Lower leg skin (tissue), 4 donors: ENCODE measurements around the gene PDE3A. TPM values are rescaled to one million over a fixed set of nuclear protein-coding genes. Genes with fewer than 3 reads are reported as not detected.

Experiments used
- DNase-seq, 2 donors: peaks; one replicate each; pipeline ENCODE4 v3.0.0-alpha.2; 2019; ENCODE audit warnings: low spot score in 2 of 2
- H3K4me3 ChIP-seq: fragments of 200-600 bp; sonication (generic); 2 replicates; pipeline ENCODE4 v1.5.1; 2017; ENCODE audit warnings: mild to moderate bottlenecking, low read depth; ENCODE audit not compliant: poor library complexity, severe bottlenecking
- POLR2A ChIP-seq, 2 donors: fragments of 450-650 bp; IDR thresholded peaks; one replicate each; pipeline ENCODE4 v1.6.1; 2016 to 2017; ENCODE audit warnings: antibody characterized with exemption in 2 of 2, mild to moderate bottlenecking in 1 of 2, moderate library complexity in 1 of 2
- WGBS, 2 donors: methylation state at CpG; one replicate each; pipeline ENCODE4 v1.1.5; 2018; 5-methylcytosine and 5-hydroxymethylcytosine counted together
- intact Hi-C: fragments of 100-400 bp; cut with DNase I; formaldehyde crosslinking; loops from one replicate; pipeline ENCODE4 v1.15.0; 2023; ENCODE audit warnings: low total_unique reads
- total RNA-seq, 4 donors: library from RNA; depleted of rRNA; stranded (reverse); fragments of >200 nt; gene quantifications; one replicate each; pipeline ENCODE4 v1.1.0, GENCODE V29; 2016
- TF ChIP-seq, protein P1 (sequence below), 3 donors: fragments of 450-650 bp; IDR thresholded peaks; one replicate each; pipeline ENCODE4 v1.5.1; 2016; ENCODE audit warnings: antibody characterized with exemption in 3 of 3, mild to moderate bottlenecking in 3 of 3, moderate library complexity in 2 of 3

Gene PDE3A
- total RNA-seq, 4 donors from 2014 or later: 1.5 to 3.2 (median 2.7) TPM

DNA sequence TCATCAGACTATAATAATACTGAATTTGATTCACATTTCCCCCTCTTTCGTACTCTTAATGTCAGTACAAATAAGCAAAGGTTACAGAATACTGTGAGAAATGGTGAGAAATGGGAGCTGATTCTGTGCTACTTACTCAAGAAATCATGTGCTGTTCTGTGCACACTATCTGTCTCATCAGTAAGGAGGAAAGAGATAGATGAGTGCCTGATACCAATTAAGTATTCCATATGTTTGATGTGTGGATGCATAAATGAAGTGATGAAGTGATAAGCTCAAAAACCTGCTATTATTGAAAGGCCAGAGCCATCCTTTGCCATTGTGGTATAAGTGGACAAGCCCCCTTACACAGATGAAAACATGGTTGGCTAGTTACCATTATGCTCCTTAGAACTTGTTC lies 127.7 kb downstream of the PDE3A start:
- intact Hi-C loops: no loop called here
- H3K4me3 ChIP-seq: no peak overlapping the region
- TF ChIP-seq, protein P1, sequence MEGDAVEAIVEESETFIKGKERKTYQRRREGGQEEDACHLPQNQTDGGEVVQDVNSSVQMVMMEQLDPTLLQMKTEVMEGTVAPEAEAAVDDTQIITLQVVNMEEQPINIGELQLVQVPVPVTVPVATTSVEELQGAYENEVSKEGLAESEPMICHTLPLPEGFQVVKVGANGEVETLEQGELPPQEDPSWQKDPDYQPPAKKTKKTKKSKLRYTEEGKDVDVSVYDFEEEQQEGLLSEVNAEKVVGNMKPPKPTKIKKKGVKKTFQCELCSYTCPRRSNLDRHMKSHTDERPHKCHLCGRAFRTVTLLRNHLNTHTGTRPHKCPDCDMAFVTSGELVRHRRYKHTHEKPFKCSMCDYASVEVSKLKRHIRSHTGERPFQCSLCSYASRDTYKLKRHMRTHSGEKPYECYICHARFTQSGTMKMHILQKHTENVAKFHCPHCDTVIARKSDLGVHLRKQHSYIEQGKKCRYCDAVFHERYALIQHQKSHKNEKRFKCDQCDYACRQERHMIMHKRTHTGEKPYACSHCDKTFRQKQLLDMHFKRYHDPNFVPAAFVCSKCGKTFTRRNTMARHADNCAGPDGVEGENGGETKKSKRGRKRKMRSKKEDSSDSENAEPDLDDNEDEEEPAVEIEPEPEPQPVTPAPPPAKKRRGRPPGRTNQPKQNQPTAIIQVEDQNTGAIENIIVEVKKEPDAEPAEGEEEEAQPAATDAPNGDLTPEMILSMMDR (IDR thresholded peaks at IDR 0.05): no peak
- no peak for TF ChIP-seq POLR2A (IDR thresholded peaks at IDR 0.05)
- DNase-seq: no peak
- WGBS, 2 donors: 79 to 92% methylated on average over 1 of the region's 1 CpG

DNA sequence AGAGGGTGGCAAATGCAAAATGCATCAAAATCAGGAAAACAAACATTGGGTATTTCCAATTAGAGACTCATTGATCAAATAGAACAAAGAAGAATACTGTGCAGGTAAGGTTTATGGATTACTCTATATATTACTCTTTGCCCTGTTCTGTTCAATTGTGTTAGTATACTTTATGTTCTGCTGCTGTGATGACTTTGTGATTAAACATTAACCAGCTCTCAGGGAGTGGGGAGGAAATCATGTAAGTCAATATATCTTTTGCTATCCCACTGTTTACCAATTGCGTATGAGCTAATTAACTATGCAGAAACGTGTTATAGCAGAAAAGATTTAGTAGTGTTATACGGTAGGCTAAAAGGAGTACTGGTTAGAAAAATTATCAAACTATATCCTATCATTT lies 129.4 kb downstream of the PDE3A start:
- no peak for TF ChIP-seq POLR2A (IDR thresholded peaks at IDR 0.05)
- TF ChIP-seq, protein P1 (IDR thresholded peaks at IDR 0.05): no peak
- intact Hi-C loops: no loop called here
- H3K4me3 ChIP-seq: no peak overlapping the region
- 69 to 78% methylated on average over 3 of the region's 3 CpGs for WGBS, 2 donors
- no peak for DNase-seq

DNA sequence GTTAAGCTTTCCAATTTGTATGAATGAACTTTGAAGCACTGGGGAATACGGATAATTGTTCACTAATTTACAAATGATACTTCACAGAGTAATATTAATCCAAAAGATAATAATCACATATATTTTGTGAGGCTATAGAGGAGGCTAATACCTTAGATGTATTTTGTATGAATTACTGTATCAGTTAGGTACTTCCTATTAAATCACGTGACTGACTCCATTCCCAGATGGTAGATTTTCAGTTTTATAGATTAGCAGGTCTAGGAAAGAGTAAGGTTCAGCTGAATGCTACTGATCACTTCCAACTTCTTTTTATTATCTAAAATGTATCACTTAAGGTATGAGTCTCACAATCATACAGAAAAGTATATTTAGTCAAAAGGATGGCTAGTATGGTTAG lies 133.6 kb downstream of the PDE3A start:
- WGBS, 2 donors: 92 to 94% methylated on average over 2 of the region's 2 CpGs
- no peak for DNase-seq
- no peak overlapping the region for H3K4me3 ChIP-seq
- TF ChIP-seq POLR2A (IDR thresholded peaks at IDR 0.05): no peak
- TF ChIP-seq, protein P1 (IDR thresholded peaks at IDR 0.05): no peak
- intact Hi-C loops: no loop called here

DNA sequence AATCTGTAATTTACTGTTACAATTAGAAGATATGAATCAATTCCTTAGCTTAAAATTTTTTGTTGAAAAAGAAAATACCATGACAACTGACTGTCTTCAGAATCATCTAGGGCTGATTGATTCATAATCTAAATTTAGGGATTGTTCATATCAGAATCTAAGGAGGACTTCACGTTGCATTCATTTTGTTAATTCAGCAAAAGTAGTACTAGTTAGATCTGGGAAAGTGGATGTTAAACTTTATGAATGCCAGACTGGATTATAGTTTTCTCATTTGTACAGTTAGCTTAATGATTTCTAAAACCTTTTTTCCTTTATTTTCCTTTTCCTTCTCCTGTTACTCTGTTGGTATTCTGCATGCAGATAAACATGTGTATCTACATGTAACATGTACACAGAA lies 135.5 kb downstream of the PDE3A start:
- TF ChIP-seq, protein P1 (IDR thresholded peaks at IDR 0.05): no peak
- no peak for TF ChIP-seq POLR2A (IDR thresholded peaks at IDR 0.05)
- WGBS, 2 donors: 44 to 55% methylated on average over 1 of the region's 1 CpG
- no peak for DNase-seq
- intact Hi-C loops: no loop called here
- no peak overlapping the region for H3K4me3 ChIP-seq

DNA sequence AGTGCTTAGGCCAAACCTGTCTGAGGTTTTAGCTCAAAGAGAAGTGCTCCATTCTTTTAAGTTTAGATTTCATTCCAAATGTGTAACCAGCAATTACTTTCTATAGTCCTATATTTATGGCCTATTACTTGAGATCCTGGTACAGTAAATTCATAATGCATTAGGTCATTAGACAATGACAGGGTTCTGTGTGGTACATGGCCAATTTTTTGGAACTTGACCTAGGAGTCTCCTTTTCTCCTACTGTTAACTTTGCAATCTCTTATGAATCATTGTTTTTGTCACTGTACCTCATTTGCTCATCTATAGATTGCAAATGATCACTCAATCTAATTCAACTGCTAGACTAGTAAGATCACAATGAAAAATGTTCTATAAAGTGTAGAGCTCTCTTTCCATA lies 136.7 kb downstream of the PDE3A start:
- H3K4me3 ChIP-seq: no peak overlapping the region
- TF ChIP-seq POLR2A (IDR thresholded peaks at IDR 0.05): no peak
- TF ChIP-seq, protein P1 (IDR thresholded peaks at IDR 0.05): no peak
- DNase-seq: no peak
- intact Hi-C loops: no loop called here

DNA sequence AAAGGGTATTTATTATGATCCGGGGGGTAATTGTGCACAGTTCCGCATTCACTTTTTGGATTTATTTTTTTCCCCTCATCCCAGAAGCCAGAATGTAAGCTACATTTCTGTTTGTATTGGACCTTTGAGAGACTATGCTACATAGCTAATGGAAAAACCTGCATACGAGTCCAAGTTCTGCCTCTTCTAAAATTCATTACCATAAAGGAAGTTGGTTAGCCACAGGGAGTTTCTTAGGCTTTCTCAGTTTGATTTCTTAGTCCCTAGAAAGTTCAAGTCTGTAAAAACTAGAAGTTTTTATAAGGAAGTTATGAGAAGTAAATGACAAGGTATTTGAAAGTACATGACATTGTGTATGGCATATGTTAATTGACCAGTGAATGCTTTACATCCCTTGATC lies 138.7 kb downstream of the PDE3A start:
- intact Hi-C loops: no loop called here
- WGBS, 2 donors: 85 to 91% methylated on average over 3 of the region's 3 CpGs
- DNase-seq: no peak
- TF ChIP-seq POLR2A (IDR thresholded peaks at IDR 0.05): no peak
- TF ChIP-seq, protein P1 (IDR thresholded peaks at IDR 0.05): no peak
- H3K4me3 ChIP-seq: no peak overlapping the region
